A549 treated with ZK216348 at 1 μM for 4 hours (cell line): Measurements from ENCODE around the gene MARS2. TPM values are rescaled to one million over a fixed set of nuclear protein-coding genes. Genes with fewer than 3 reads are reported as not detected.

Experiments used
- total RNA-seq: library from RNA; stranded (reverse); fragments of 200-300 nt; extraction: Qiagen RNA extraction; gene quantifications from 5 replicates; pipeline ENCODE4 v1.2.3, GENCODE V29; 2022; ENCODE audit warnings: low read depth

MARS2 gene
- total RNA-seq: 9.4 to 10.8 TPM (median 10.0 TPM) in 5 replicates

GRCh38 chr2:197705121-197705911 lies at the start of gene MARS2:
Gene MARS2, plus strand, starts transcription at chr2:197705369. Its CDS starts 37 bp downstream, at chr2:197705406.

GRCh38 chr2:197675246-197675645 lies 29.9 kb upstream of the MARS2 start, which contains the start of gene RFTN2:
Gene RFTN2, minus strand, starts transcription at chr2:197675587. Its CDS starts 129 bp downstream, at chr2:197675458.

Other genes starting within 250 kb of the MARS2 start
- 578 to 764 TPM (median 638 TPM) in 5 replicates for gene HSPD1, start 205.5 kb upstream of the MARS2 start, total RNA-seq
- 455 to 1,103 TPM (median 573 TPM) in 5 replicates for gene HSPE1, start 205.0 kb upstream of the MARS2 start, total RNA-seq
- 12.8 to 37.1 TPM (median 25.7 TPM) in 5 replicates for gene MOB4, start 189.3 kb upstream of the MARS2 start, total RNA-seq
- not detected in 5 replicates for gene RFTN2, start 29.8 kb upstream of the MARS2 start, total RNA-seq
- gene BOLL, start 80.0 kb downstream of the MARS2 start, total RNA-seq: not detected in 5 replicates
- gene PLCL1, start 99.2 kb downstream of the MARS2 start, total RNA-seq: not detected in 5 replicates